DOHH2 (cell line): ENCODE results near the gene JAK3.

ENCODE experiments used
- EZH2phosphoT487 ChIP-seq: fragments of 200-600 bp; sonication (generic); IDR thresholded peaks from 2 replicates; pipeline ENCODE4 v1.6.1; 2017; ENCODE audit warnings: borderline replicate concordance, mild to moderate bottlenecking, antibody characterized with exemption, low read length, moderate library complexity, mixed read lengths
- TF ChIP-seq, protein P1 (sequence below): fragments of 200-600 bp; sonication (generic); IDR thresholded peaks from one replicate; pipeline ENCODE4 v1.5.1; 2014; ENCODE audit warnings: antibody characterized with exemption, mild to moderate bottlenecking, low read depth, low read length; ENCODE audit not compliant: poor library complexity, severe bottlenecking

DNA sequence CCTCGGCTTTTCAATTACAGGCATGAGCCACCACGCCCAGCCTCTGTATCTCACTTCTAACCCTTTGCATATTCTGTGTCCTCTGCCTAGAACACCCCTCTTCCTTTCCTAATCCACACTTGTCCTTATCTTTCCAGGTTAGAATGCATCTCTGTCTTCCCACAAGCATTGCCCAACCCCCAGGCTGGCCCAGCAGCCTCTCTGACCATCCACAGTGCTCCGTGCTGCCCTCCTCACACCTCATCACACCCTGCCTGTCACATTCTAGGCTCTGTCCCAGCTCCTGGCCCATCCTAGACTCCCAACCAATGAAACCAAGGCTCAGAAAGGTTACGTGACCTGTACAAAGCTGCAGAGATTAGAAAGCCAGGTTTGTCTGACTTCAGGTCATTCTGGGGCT lies 11.3 kb downstream of the JAK3 start:
- no peak for TF ChIP-seq EZH2phosphoT487
- TF ChIP-seq, protein P1, sequence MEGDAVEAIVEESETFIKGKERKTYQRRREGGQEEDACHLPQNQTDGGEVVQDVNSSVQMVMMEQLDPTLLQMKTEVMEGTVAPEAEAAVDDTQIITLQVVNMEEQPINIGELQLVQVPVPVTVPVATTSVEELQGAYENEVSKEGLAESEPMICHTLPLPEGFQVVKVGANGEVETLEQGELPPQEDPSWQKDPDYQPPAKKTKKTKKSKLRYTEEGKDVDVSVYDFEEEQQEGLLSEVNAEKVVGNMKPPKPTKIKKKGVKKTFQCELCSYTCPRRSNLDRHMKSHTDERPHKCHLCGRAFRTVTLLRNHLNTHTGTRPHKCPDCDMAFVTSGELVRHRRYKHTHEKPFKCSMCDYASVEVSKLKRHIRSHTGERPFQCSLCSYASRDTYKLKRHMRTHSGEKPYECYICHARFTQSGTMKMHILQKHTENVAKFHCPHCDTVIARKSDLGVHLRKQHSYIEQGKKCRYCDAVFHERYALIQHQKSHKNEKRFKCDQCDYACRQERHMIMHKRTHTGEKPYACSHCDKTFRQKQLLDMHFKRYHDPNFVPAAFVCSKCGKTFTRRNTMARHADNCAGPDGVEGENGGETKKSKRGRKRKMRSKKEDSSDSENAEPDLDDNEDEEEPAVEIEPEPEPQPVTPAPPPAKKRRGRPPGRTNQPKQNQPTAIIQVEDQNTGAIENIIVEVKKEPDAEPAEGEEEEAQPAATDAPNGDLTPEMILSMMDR = no peak
